AML-193 (cell line): ENCODE results near the gene FRMD4A.
"Not testable (repeated sequence)": the region's sequence is repeated elsewhere in the genome, so short reads cannot be mapped to it uniquely, and the experiment has no call there.

Source experiments
- DNase-seq, 2 experiments: peaks; one replicate each; lab custom pipeline; 2025; lab: John Stamatoyannopoulos, UW

Gene FRMD4A

GRCh38 chr10:14056610-14057332 is 274.0 kb downstream of the FRMD4A start:
- no peak for DNase-seq

GRCh38 chr10:14052931-14053330 is 277.8 kb downstream of the FRMD4A start:
- DNase-seq, result no peak

- DNase-seq, result no peak
These were observed 280.1 kb downstream of the FRMD4A start for GRCh38 chr10:14050598-14050997.

- DNase-seq, result no peak
These were observed 281.7 kb downstream of the FRMD4A start for GRCh38 chr10:14048930-14049613.

GRCh38 chr10:14047431-14047830 is 283.3 kb downstream of the FRMD4A start:
- DNase-seq, result no peak

- DNase-seq, result not testable (repeated sequence)
These were observed 288.7 kb downstream of the FRMD4A start for GRCh38 chr10:14042051-14042450.

- no peak for DNase-seq
These were observed 289.7 kb downstream of the FRMD4A start for GRCh38 chr10:14040787-14041631.

GRCh38 chr10:14039968-14040668 is 290.6 kb downstream of the FRMD4A start:
- no peak for DNase-seq

GRCh38 chr10:14036233-14036632 is 294.5 kb downstream of the FRMD4A start:
- DNase-seq, result no peak

- DNase-seq, result no peak
These were observed 295.2 kb downstream of the FRMD4A start for GRCh38 chr10:14035506-14035905.

- DNase-seq, result no peak
These were observed 298.2 kb downstream of the FRMD4A start for GRCh38 chr10:14032406-14032998.

- no peak for DNase-seq
These were observed 304.4 kb downstream of the FRMD4A start for GRCh38 chr10:14026325-14026724.

GRCh38 chr10:14025283-14026189 is 305.2 kb downstream of the FRMD4A start:
- no peak for DNase-seq

- no peak for DNase-seq
These were observed 306.2 kb downstream of the FRMD4A start for GRCh38 chr10:14024329-14025202.

GRCh38 chr10:14023673-14024328 is 306.9 kb downstream of the FRMD4A start:
- no peak for DNase-seq

- no peak for DNase-seq
These were observed 307.6 kb downstream of the FRMD4A start for GRCh38 chr10:14022954-14023672.

- DNase-seq, result no peak
These were observed 308.7 kb downstream of the FRMD4A start for GRCh38 chr10:14022052-14022451.

- DNase-seq, result no peak
These were observed 310.6 kb downstream of the FRMD4A start for GRCh38 chr10:14020037-14020664.
